GM23338 (cell line): ENCODE measurements around the gene TENM3.

Experiments used
- CREB1 ChIP-seq: fragments of 250-450 bp; sonication (Bioruptor Pico); IDR thresholded peaks from 2 replicates; pipeline ENCODE4 v1.5.0; 2020; ENCODE audit warnings: low read depth, mild to moderate bottlenecking, moderate library complexity
- CTCF ChIP-seq, 2 experiments: fragments of 200-600 bp in 1 of 2; sonication (generic) in 1 of 2; conservative IDR thresholded peaks; 2 replicates each; pipeline versions ENCODE4 v1.5.1 to v1.6.1; 2016 to 2017; ENCODE audit warnings: antibody characterized with exemption in 2 of 2, low read depth in 2 of 2, mild to moderate bottlenecking in 2 of 2, moderate library complexity in 1 of 2
- EZH2 ChIP-seq: fragments of 200-600 bp; sonication (generic); IDR thresholded peaks from one replicate; pipeline ENCODE4 v1.8.0; 2017; ENCODE audit warnings: antibody characterized with exemption, mild to moderate bottlenecking, low read depth; ENCODE audit not compliant: unreplicated experiment
- EZH2phosphoT487 ChIP-seq: fragments of 200-600 bp; sonication (generic); IDR thresholded peaks from one replicate; pipeline ENCODE4 v1.8.1; 2018; ENCODE audit warnings: antibody characterized with exemption; ENCODE audit not compliant: unreplicated experiment
- JUNB ChIP-seq: IDR thresholded peaks from one replicate; pipeline ENCODE4 v1.6.1; 2016; ENCODE audit warnings: antibody characterized with exemption; ENCODE audit not compliant: unreplicated experiment
- NANOG ChIP-seq: IDR thresholded peaks from 2 replicates; pipeline ENCODE4 v1.6.1; 2016; ENCODE audit warnings: antibody characterized with exemption, borderline replicate concordance
- POLR2AphosphoS5 ChIP-seq: IDR thresholded peaks from 2 replicates; pipeline ENCODE4 v1.6.1; 2016; ENCODE audit warnings: antibody characterized with exemption, low read depth
- REST ChIP-seq: IDR thresholded peaks from one replicate; pipeline ENCODE4 v1.6.1; 2018; ENCODE audit warnings: antibody characterized with exemption; ENCODE audit not compliant: unreplicated experiment
- ZNF114 ChIP-seq: fragments of 250-450 bp; sonication (Bioruptor Pico); IDR thresholded peaks from 2 replicates; pipeline ENCODE4 v1.5.0; 2020; ENCODE audit warnings: mild to moderate bottlenecking, moderate library complexity
- ZNF331 ChIP-seq: fragments of 250-450 bp; sonication (Bioruptor Pico); IDR thresholded peaks from 2 replicates; pipeline ENCODE4 v1.5.0; 2020; ENCODE audit warnings: low read depth, mild to moderate bottlenecking, moderate library complexity

- no peak for TF ChIP-seq CTCF (conservative IDR thresholded peaks at IDR 0.05; ENCODE audit: low read depth in 2 of 2)
- TF ChIP-seq EZH2: no peak
- TF ChIP-seq POLR2AphosphoS5: no peak
- TF ChIP-seq ZNF331 (CRISPR knock-in tag): no peak
- TF ChIP-seq ZNF114: no peak
- TF ChIP-seq REST: no peak
- no peak for TF ChIP-seq EZH2phosphoT487
- TF ChIP-seq CREB1 (CRISPR knock-in tag): no peak
- no peak for TF ChIP-seq JUNB
- TF ChIP-seq NANOG: no peak
These were observed 495.3 kb downstream of the TENM3 start for GRCh38 chr4:182738283-182739047.
